ENCODE data around the gene TTN.

DNA sequence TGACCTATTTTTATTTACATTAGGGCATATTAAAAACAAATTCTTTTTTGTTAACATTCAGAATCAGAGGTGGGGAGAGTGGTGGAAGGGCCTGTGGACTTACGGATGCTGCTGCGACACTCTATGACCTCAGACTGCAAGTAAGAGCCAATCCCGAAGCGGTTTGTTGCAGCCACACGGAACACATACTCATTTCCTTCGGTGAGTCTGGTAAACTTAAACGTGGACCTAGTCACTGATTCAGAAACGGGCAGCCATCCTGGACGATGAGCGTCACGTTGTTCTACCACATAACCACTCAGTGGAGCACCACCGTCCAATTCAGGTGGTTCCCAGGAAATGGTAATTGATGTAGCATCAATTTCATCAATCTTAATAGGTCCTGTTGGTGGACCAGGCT lies 265.1 kb downstream of the TTN start:
- TF ChIP-seq, protein P1, sequence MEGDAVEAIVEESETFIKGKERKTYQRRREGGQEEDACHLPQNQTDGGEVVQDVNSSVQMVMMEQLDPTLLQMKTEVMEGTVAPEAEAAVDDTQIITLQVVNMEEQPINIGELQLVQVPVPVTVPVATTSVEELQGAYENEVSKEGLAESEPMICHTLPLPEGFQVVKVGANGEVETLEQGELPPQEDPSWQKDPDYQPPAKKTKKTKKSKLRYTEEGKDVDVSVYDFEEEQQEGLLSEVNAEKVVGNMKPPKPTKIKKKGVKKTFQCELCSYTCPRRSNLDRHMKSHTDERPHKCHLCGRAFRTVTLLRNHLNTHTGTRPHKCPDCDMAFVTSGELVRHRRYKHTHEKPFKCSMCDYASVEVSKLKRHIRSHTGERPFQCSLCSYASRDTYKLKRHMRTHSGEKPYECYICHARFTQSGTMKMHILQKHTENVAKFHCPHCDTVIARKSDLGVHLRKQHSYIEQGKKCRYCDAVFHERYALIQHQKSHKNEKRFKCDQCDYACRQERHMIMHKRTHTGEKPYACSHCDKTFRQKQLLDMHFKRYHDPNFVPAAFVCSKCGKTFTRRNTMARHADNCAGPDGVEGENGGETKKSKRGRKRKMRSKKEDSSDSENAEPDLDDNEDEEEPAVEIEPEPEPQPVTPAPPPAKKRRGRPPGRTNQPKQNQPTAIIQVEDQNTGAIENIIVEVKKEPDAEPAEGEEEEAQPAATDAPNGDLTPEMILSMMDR (conservative IDR thresholded peaks at IDR 0.05; ENCODE audit: low read depth, low read length): no peak
- TF ChIP-seq EZH2 (IDR thresholded peaks at IDR 0.05; ENCODE audit: low read length, unreplicated experiment): no peak
- TF ChIP-seq EZH2phosphoT487 (IDR thresholded peaks at IDR 0.05; ENCODE audit: borderline replicate concordance, low read length): no peak

Data from PC-3 (cell line).